ENCODE results near the gene CEACAM1.
"Not testable (repeated sequence)": the region's sequence is repeated elsewhere in the genome, so short reads cannot be mapped to it uniquely, and the experiment has no call there.

The CEACAM1 gene

DNA sequence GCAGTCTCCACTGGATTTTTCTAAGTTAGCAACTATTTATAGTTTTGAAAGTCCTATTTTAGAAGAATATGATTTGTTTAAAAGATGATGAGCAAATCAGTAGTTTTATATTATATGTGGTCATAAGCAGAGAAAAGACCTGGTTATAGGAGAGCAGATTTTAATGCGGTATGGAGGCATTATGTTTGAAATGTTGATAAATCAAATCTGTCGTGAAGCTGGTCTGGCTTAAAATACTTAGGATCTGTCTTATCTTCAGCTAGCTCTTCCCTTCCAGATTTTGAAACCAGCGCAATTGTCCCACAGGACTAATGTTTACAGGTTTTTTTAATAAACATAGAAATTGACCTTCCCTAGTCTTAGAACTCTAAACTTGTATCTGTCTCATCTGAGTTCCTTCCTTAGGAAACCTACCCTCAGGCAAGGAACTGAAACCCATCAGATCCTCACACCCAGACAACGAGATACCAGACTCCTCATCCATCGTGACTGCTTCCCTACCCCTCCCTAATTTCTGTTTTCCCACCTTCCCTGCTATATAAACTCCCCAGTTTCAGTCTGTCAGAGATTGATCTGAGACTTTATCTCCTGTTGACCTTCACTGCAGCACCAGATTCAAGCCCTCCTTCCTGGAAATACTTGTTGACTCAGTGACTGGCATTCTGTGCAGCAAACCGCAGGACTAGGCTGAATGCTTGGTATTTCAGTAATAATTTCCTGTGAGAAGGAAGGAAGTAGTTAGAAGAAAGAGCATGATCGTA, 47.8 kb downstream of the CEACAM1 start:
- DNase-seq (ENCODE audit: low read depth) = no peak
- H3K4me3 ChIP-seq (ENCODE audit: low read depth, low read length) = no peak overlapping the region

DNA sequence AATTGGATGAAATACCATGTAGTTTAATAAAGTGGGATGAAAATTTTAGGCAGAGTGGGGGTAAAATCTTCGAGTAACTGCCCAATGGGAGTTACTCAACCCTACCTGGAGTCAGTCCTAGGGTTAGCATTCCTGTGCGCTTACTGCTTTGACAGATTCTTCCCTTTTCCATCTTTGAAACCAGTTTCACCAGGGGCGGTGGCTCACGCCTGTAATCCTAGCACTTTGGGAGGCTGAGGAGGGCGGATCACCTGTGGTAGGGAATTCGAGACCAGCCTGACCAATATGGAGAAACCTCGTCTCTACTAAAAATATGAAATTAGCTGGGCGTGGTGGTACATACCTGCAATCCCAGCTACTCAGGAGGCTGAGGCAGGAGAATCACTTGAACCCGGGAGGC, 48.5 kb downstream of the CEACAM1 start:
- no peak overlapping the region for H3K4me3 ChIP-seq (ENCODE audit: low read depth, low read length)
- DNase-seq (ENCODE audit: low read depth) = no peak

DNA sequence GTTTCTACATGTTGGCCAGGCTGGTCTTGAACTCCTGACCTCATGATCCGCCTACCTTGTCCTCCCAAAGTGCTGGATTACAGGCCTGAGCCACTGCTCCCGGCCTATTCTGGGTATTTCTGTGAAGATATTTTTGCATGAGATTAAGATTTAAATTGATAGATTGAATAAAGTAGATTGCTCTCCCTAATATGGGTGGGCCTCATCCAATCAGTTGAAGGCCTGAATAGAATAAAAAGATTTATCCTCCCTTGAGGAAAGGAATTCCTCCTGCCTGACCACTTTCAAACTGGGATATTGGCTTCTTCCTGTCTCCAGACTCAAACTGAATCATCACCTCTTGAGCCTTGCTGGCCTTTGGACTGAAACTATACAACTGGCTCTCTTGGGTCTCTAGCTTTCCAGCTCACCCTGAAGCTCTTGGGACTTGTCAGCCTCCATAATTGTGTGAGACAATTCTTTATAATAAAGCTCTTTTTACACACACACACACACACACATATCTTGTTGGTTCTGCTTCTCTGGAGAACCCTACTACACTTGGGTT, 49.4 kb downstream of the CEACAM1 start:
- H3K4me3 ChIP-seq (ENCODE audit: low read depth, low read length) = no peak overlapping the region
- no peak for DNase-seq (ENCODE audit: low read depth)

DNA sequence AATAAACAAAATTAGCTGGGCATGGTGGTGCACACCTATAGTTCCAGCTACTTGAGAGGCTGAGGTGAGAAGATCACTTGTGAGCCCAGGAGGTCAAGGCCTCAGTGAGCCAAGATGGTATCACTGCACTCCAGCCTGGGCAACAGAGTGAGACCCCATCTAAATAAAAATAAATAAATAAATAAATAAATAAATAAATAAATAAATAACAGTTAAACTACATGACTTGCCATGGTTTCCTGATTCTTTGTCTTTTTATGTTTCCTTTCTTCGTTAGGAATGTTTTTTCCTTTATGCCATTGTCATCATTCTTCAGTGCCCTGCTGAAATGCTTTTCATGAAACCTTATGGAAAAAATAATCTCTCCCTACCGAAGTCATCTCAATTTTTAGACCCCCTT, 50.3 kb downstream of the CEACAM1 start:
- DNase-seq (ENCODE audit: low read depth) = no peak

GRCh38 chr19:42477117-42477516, 51.2 kb downstream of the CEACAM1 start:
- H3K4me3 ChIP-seq (ENCODE audit: low read depth, low read length) = no peak overlapping the region

More for the DNA sequence above, 50.3 kb downstream of the CEACAM1 start:
- H3K4me3 ChIP-seq (ENCODE audit: low read depth, low read length) = no peak overlapping the region

GRCh38 chr19:42475366-42475765, 52.9 kb downstream of the CEACAM1 start:
- DNase-seq (ENCODE audit: low read depth) = no peak
- H3K4me3 ChIP-seq (ENCODE audit: low read depth, low read length) = no peak overlapping the region

More at GRCh38 chr19:42477117-42477516, 51.2 kb downstream of the CEACAM1 start:
- no peak for DNase-seq (ENCODE audit: low read depth)

GRCh38 chr19:42474743-42475142, 53.5 kb downstream of the CEACAM1 start:
- no peak overlapping the region for H3K4me3 ChIP-seq (ENCODE audit: low read depth, low read length)
- no peak for DNase-seq (ENCODE audit: low read depth)

DNA sequence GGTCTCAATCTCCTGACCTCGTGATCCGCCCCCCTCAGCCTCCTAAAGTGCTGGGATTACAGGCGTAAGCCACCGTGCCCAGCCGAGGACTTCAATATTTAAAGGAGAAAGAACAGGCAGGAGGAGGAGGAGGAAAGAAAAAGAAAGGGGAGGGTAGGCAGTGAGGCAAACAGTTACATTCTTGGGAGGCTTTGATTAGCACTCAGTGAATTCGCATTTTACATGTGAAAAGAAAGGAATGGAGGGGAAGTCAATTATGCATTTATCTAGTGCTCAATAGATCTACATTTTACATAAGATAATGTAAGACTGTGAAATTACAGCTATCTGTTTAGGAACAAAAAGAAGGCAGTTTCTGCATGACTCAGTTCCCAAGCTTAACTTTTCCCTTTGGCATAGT, 54.6 kb downstream of the CEACAM1 start:
- no peak overlapping the region for H3K4me3 ChIP-seq (ENCODE audit: low read depth, low read length)

DNA sequence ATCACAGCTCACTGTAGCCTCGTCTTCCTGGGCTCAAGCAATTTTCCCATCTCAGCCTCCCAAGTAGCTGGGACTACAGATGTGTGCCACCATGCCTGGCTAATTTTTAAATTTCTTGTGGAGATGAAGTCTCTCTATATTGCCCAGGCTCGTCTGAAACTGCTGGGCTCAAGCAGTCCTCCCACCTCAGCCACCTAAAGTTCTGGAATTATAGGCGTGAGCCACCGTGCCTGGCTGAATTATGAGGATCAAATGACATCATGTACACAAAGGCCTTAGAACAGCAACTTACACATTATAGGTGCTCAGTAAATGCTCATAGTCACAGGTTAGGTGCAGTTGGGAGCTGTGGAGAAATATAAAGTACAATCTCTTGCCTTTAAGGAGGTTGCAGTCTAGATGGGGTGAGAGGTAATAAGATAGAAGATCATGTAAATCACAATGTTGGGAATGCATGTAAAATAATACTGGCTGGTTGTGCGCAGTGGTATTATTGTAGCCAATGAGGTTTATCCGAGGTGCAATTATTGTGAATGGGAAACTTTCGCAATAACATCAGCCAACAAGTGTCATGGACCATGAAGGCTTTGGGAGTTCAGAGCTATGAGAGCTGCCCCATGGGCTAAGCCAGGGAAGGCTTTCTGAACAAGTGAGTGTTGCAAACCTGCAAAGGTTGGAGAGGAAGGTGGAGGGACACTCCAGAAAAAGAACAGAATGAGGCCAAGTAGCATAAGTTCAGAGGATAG, 55.7 kb downstream of the CEACAM1 start:
- H3K4me3 ChIP-seq (ENCODE audit: low read depth, low read length) = no peak overlapping the region
- DNase-seq (ENCODE audit: low read depth) = no peak

More for the DNA sequence above, 54.6 kb downstream of the CEACAM1 start:
- DNase-seq (ENCODE audit: low read depth) = no peak

GRCh38 chr19:42471554-42472249, 56.6 kb downstream of the CEACAM1 start:
- DNase-seq (ENCODE audit: low read depth) = no peak

DNA sequence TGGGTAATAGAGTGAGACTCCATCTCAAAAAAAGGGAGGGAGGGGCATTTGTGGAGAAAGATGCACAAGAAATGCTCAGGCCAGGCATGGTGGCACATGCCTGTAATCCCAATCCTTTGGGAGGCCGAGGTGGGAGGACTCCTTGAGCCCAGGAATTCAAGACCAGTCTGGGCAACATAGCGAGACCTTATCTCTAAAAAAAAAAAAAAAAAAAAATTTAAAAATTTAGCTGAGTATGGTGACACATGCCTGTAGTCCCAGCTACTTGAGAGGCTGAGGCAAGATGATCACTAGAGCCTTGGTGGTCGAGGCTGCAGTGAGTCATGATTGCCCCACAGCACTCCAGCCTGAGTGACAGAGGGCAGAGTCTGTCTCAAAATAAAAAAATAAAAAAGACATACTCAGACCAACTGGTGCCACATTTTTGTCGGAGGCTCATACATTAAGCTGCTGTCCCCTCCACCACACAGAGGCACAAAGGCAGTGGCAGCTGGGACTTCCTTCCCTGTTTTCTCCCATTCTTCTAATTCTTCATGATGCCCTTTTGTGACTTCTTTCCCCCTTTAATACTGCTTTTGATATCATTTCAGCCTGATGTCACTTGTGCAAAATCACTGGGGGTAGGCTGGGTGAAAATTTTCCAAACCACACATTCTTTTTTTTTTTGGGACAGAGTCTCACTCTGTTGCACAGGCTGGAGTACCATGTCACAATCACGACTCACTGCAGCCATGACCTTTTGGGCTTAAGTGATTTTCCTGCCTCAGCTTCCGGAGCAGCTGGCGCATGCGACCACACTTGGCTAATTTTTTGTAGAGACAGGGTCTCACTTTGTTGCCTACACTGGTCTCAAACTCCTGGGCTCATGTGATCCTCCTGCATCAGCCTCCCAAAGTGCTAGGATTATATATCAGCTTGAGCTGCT, 58.7 kb downstream of the CEACAM1 start:
- no peak for DNase-seq (ENCODE audit: low read depth)

More at GRCh38 chr19:42471554-42472249, 56.6 kb downstream of the CEACAM1 start:
- H3K4me3 ChIP-seq (ENCODE audit: low read depth, low read length) = no peak overlapping the region

DNA sequence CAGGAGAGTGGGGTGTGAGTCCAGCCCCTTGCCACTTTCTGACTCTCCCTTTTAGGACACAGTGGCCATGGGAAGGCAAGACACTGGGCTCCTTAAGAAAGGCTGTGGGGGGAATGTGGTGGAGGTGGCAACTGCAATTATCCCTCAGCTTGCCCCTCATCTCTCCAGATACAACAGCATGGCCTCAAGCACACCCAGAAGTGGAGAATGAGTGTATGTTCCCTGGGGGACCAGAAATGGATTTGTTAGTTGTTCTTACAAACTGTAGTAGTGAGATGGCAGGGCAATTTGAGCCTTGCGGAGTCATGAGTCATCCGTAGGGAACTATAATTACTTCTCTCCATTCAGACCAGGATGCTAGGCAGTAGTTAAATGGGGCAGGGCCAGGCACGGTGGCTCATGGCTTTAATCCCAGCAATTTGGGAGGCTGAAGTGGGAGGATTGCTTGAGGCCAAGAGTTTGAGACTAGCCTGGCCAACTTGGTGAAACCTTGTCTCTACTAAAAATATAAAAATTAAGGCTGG, 59.9 kb downstream of the CEACAM1 start:
- H3K4me3 ChIP-seq (ENCODE audit: low read depth, low read length) = no peak overlapping the region
- peak; percentile 80 for DNase-seq (ENCODE audit: low read depth)

More for the DNA sequence above, 58.7 kb downstream of the CEACAM1 start:
- no peak overlapping the region for H3K4me3 ChIP-seq (ENCODE audit: low read depth, low read length)

- peak; percentile 19 for DNase-seq (ENCODE audit: low read depth)
- H3K4me3 ChIP-seq (ENCODE audit: low read depth, low read length) = no peak overlapping the region
Measured at GRCh38 chr19:42467183-42467760, 61.0 kb downstream of the CEACAM1 start.

DNA sequence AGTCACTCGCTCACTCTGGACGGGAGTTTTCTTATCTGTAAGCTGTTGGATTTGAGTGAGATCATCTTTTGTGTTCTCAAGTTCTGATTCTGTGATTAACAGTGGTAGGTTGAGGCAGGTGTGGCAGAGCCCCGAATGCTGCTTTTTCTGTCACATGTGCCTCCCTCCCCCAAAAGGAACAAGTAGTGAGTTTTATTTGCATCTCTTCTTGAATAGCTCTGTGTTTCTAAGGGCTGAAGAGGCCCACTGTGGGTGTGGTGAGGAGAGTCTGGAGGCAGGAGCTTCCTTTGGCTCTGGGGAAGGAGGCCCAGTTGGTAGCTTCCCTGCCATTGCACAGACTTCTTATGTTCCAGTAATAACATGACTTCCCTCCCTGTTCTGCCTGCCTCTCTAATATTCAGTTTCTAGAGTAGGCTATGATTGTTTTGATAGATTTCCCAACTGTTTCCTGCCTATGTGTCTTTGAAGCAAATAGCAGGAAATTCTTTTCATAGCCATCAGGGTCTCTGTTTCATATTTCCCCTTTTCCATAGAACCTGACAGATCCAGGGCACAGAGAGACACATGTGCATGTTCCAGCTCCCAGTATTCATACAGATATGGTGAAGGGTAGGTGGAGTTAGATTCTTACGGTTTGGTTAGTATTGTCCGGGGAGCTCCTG, 61.6 kb downstream of the CEACAM1 start:
- DNase-seq (ENCODE audit: low read depth) = no peak
- H3K4me3 ChIP-seq (ENCODE audit: low read depth, low read length) = no peak overlapping the region

GRCh38 chr19:42465827-42466280, 62.4 kb downstream of the CEACAM1 start:
- H3K4me3 ChIP-seq (ENCODE audit: low read depth, low read length) = no peak overlapping the region
- no peak for DNase-seq (ENCODE audit: low read depth)

DNA sequence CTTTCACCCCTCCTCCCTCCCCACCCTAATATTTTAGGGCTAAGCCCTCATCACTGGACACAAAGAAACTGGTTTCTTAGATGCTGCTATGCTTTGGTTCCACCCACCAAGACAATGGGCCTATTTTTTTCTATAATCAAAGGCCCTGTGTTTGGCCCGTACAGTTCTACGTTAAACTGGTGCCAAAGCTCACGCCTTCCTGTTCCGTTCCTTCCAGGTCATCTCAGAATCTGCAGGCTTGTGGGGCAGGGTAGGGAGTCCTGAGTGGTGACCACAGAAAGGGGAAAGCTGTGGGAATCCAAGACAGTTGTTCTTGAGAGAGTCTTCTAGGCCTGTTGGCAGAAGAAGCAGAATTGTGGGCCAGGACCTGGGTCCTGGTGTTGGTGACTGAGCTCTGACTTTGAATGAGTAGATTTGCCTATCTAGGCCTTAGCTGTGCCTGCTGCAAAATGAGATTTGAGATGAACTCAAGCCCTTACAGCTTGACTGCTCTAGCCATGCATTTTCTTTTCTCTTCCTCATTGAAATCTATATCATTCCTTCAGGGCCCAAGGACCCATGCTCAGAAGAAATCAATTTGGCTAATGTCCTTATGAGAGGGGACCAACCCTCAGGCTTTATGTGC, 66.5 kb downstream of the CEACAM1 start:
- no peak for DNase-seq (ENCODE audit: low read depth)
- H3K4me3 ChIP-seq (ENCODE audit: low read depth, low read length) = no peak overlapping the region

DNA sequence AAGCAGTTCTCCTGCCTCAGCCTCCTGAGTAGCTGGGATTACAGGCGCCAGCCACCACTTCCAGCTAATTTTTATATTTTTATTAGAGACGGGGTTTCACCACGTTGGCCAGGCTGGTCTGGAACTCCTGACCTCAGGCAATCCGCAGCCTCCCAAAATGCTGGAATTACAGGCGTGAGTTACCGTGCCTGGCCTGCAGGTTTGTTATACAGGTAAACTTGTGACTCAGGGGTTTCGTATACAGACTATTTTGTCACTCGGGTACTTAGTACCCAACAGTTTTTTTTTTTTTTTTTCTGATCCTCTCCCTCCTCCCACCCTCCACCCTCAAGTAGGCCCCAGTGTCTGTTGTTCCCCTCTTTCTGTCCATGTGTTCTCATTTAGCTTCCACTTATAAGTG, 67.0 kb downstream of the CEACAM1 start:
- H3K4me3 ChIP-seq (ENCODE audit: low read depth, low read length); DNase-seq (ENCODE audit: low read depth): not testable (repeated sequence)
